ENCODE measurements around the gene MGRN1. TPM values are rescaled to one million over a fixed set of nuclear protein-coding genes. Genes with fewer than 3 reads are reported as not detected.

MGRN1 gene
- polyA plus RNA-seq, 3 donors = 3.7 to 48.2 (median 4.7) TPM

GRCh38 chr16:4689091-4689671 lies 64.6 kb downstream of the MGRN1 start:
- Histone ChIP-seq H3K36me3 (replicated peaks in 1 of 2; ENCODE audit: control insufficient read depth in 1 of 2, insufficient read depth in 2 of 2, low read length in 2 of 2) (peaks cover 52 to 53% of the 10 kb centered on the region in 2 donors), H4K20me1 (ENCODE audit: insufficient read depth, low read length) (peaks cover 13% of the 10 kb centered on the region), H3K4me2 (replicated peaks; ENCODE audit: extremely low read depth, low read length, poor library complexity, severe bottlenecking) (no peak overlapping the region), H3K27me3 (ENCODE audit: control insufficient read depth in 2 of 2, insufficient read depth in 2 of 2, low read length in 2 of 2) (no peaks in the 10 kb centered on the region), H3K4me1 (ENCODE audit: control insufficient read depth in 1 of 2, insufficient read depth in 2 of 2, low read length in 2 of 2) (peaks cover 43 to 51% of the 10 kb centered on the region in 2 donors), H2AFZ (ENCODE audit: insufficient read depth, low read depth, low read length, poor library complexity, severe bottlenecking) (no peak overlapping the region), H3K9me3 (replicated peaks in 1 of 2; ENCODE audit: control insufficient read depth in 1 of 2, insufficient read depth in 1 of 2, low read length in 2 of 2) (no peaks in the 10 kb centered on the region), H3K79me2 (ENCODE audit: insufficient read depth, low read length) (peaks cover 27% of the 10 kb centered on the region), H3K27ac (ENCODE audit: low read depth in 1 of 2, low read length in 2 of 2) (no peak overlapping the region), H3K9ac (ENCODE audit: insufficient read depth, low read length, poor library complexity, severe bottlenecking) (no peak overlapping the region), H3K4me3 (replicated peaks in 1 of 3; ENCODE audit: low read depth in 2 of 3, low read length in 3 of 3) (no peak overlapping the region)
- H3K4me3 Mint-ChIP-seq = no peak overlapping the region
- peaks cover 0 to 1% (median 0%) of the 10 kb centered on the region in 3 donors for H3K27me3 Mint-ChIP-seq (ENCODE audit: low read depth in 3 of 3)
- H3K4me1 Mint-ChIP-seq = peaks cover 41% of the 10 kb centered on the region
- H3K36me3 Mint-ChIP-seq = peaks cover 41 to 60% of the 10 kb centered on the region in 2 donors
- TF ChIP-seq CTCF (IDR thresholded peaks at IDR 0.05) = no peak
- 92% methylated on average over 21 of the region's 21 CpGs for WGBS (ENCODE audit: insufficient coverage)
- no peak overlapping the region for H3K27ac Mint-ChIP-seq
- DNase-seq = no peak
- intact Hi-C loops (cut with micrococcal nuclease) = no loop called here
- H3K9me3 Mint-ChIP-seq = no peaks in the 10 kb centered on the region

- no peak for TF ChIP-seq CTCF (IDR thresholded peaks at IDR 0.05)
- Histone ChIP-seq H4K20me1 (ENCODE audit: insufficient read depth, low read length) (peaks cover 22% of the 10 kb centered on the region), H3K27me3 (ENCODE audit: control insufficient read depth in 2 of 2, insufficient read depth in 2 of 2, low read length in 2 of 2) (no peaks in the 10 kb centered on the region), H3K4me3 (replicated peaks in 1 of 3; ENCODE audit: low read depth in 2 of 3, low read length in 3 of 3) (no peak overlapping the region), H3K27ac (ENCODE audit: low read depth in 1 of 2, low read length in 2 of 2) (no peak overlapping the region), H3K79me2 (ENCODE audit: insufficient read depth, low read length) (peaks cover 29% of the 10 kb centered on the region), H3K36me3 (replicated peaks in 1 of 2; ENCODE audit: control insufficient read depth in 1 of 2, insufficient read depth in 2 of 2, low read length in 2 of 2) (peaks cover 44 to 46% of the 10 kb centered on the region in 2 donors), H3K4me1 (ENCODE audit: control insufficient read depth in 1 of 2, insufficient read depth in 2 of 2, low read length in 2 of 2) (peaks cover 50 to 60% of the 10 kb centered on the region in 2 donors), H2AFZ (ENCODE audit: insufficient read depth, low read depth, low read length, poor library complexity, severe bottlenecking) (no peak overlapping the region), H3K4me2 (replicated peaks; ENCODE audit: extremely low read depth, low read length, poor library complexity, severe bottlenecking) (no peak overlapping the region), H3K9me3 (replicated peaks in 1 of 2; ENCODE audit: control insufficient read depth in 1 of 2, insufficient read depth in 1 of 2, low read length in 2 of 2) (no peaks in the 10 kb centered on the region), H3K9ac (ENCODE audit: insufficient read depth, low read length, poor library complexity, severe bottlenecking) (no peak overlapping the region)
- H3K9me3 Mint-ChIP-seq = no peaks in the 10 kb centered on the region
- H3K27me3 Mint-ChIP-seq (ENCODE audit: low read depth in 3 of 3) = peaks cover 0 to 1% (median 0%) of the 10 kb centered on the region in 3 donors
- intact Hi-C loops (cut with micrococcal nuclease) = loop anchor here in 1 of 2 donors (5.0 kb wide), 1 partner anchor 63 kb away; no protein-coding TSS in a partner anchor
- peak overlapping the region in 1 of 2 donors; percentile 46 for H3K4me3 Mint-ChIP-seq
- peak overlapping the region in 5 of 7 donors; percentile 26 to 86 (median 79) for H3K27ac Mint-ChIP-seq
- WGBS (ENCODE audit: insufficient coverage) = 80% methylated on average over 26 of the region's 31 CpGs
- peaks cover 45% of the 10 kb centered on the region for H3K4me1 Mint-ChIP-seq
- H3K36me3 Mint-ChIP-seq = peaks cover 33 to 53% of the 10 kb centered on the region in 2 donors
- peak in 1 of 3 donors; percentile 8 for DNase-seq
These were observed 65.5 kb downstream of the MGRN1 start for GRCh38 chr16:4689864-4690704.

Measured in CD14-positive monocyte (primary cell).